HG03060 (cell line): ENCODE results near the gene GADD45A.

Source experiments
- ATAC-seq: cut with Tn5 transposase; IDR thresholded peaks from one replicate; pipeline ENCODE4 v1.9.1; 2021; ENCODE audit warnings: low read depth, moderate number of reproducible peaks; ENCODE audit not compliant: unreplicated experiment

The GADD45A gene

DNA sequence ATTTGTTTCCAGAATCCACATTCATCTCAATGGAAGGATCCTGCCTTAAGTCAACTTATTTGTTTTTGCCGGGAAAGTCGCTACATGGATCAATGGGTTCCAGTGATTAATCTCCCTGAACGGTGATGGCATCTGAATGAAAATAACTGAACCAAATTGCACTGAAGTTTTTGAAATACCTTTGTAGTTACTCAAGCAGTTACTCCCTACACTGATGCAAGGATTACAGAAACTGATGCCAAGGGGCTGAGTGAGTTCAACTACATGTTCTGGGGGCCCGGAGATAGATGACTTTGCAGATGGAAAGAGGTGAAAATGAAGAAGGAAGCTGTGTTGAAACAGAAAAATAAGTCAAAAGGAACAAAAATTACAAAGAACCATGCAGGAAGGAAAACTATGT lies 2.6 kb downstream of the GADD45A start:
- ATAC-seq, result no peak

GRCh38 chr1:67688526-67689219 lies 3.7 kb downstream of the GADD45A start:
- ATAC-seq, result no peak

DNA sequence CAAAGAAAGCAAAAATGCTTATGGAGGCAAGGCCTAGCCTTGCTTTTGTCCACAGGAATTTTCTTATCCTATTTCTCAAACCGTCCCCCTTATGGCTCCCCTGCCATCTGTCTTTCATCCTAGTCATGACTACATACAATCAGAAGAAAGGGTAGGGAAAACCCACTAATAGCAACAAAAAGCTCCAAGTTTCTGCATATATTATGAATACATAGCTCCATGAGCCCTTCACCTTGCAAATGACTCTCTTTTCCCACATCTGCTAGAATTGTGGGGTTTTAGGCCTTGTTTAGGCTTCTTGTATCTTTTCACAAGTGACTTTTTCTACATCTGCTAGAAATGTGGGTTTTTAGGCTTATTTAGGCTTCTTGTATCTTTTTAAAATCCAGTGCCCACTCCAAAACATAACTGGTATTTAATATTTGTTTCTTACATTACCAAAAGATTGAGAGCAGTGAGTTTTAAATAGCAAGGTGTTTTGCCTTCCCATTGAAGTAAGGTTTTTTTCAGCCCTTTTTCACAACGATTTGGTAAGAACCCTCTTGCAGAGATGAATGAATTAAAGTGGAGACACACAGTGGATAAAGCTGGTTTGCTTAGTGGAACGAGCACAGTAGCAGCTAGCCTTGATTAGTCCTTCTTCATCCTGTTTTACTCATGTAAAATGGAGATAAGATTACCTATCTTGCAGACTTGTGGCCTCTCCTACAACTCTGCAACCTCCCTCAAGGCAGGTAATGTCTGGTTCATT lies 4.4 kb downstream of the GADD45A start:
- no peak for ATAC-seq

DNA sequence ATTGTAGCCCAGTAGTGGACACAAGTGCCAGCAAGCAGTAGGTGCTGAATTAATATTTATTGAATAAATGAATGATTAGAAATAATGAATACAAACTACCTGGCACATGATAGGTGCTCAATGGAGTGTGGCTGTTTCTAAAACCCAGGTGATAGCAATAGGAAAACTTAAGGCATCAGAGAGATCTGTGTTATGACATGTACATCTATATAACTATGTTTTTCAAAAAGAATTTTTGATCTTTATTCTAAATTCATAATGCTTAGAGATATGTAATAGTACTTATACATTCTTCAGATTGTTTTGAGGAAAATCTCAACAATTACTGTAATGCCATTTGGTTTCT lies 5.0 kb downstream of the GADD45A start:
- no peak for ATAC-seq

- no peak for ATAC-seq
These were observed 5.4 kb downstream of the GADD45A start for GRCh38 chr1:67690411-67690810.

- ATAC-seq, result no peak
These were observed 6.7 kb downstream of the GADD45A start for GRCh38 chr1:67691712-67692111.

GRCh38 chr1:67695963-67696362 lies 11.0 kb downstream of the GADD45A start:
- ATAC-seq, result no peak

DNA sequence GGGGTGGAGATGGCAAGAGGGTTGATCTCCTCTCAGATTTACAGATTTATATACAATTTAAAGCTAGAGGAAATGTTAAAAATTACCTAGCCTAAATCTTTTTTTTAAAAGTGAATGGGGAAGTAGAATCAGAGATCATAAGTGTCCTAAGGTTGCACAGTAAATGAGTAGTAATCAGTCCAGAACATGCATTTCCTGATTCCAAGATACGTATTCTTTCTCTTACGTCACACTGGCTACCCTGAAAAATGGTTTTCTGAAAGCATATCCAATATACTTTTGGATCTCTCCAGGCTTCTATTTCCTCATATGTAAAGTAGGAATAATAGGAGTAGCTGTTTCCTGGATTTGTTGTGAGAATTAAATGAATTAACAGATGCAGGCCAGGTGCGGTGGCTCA lies 11.7 kb downstream of the GADD45A start:
- no peak for ATAC-seq

- no peak for ATAC-seq
These were observed 15.2 kb downstream of the GADD45A start for GRCh38 chr1:67700220-67700619.

DNA sequence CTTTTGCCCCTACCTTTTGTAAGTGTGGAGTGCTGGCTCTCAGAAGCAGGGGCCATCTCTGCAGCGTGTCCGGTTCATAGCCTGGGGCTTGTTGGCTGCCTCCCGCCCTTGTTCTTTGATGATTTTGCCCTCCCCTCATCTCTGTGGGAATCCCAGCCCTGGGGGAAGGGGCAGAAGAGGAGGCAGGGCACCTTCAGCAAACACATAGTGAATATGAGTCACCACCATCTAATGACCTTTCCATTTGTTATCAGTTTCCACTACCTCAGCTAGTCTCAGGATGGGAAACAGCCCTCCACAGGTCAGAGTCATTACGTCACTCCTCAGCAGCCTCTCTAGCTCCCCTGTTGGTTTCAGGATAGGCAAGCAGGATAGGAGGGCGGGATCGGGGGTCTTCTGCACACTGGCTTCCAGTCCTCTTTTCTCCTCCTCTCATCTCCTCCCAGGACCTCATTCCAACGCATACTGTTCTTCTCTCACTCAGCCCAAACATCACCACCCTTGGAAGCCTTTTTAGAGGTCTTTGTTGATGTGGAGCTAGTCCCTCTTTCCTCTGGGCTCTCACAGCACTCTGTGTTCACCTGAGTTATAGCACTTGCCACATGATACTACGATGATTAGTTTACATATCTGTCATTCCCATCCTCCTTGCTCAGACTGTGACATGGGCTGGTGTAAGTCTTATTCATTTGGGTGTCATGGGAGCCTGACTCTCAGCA lies 15.8 kb downstream of the GADD45A start:
- ATAC-seq, result no peak

- ATAC-seq, result no peak
These were observed 16.9 kb downstream of the GADD45A start for GRCh38 chr1:67701876-67702275.

DNA sequence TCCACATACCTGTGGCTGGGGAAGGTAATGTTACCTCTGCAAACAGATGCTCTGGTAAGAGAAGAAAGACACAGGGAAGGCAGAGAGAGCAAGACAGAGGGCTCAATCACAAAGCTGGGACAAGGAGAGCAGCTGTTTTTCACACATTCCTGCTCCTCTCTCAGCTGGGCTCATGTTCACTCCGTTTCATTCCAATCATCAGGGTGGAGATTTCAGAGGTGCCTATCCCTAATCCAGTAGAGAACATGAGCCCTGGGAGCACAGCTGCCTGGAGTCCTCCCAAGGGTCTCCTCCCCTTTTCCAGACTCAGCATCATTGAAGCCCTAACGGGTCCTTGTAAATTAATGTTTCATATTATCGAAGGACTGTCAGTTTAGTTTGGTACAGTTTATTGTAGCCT lies 19.4 kb downstream of the GADD45A start:
- no peak for ATAC-seq

DNA sequence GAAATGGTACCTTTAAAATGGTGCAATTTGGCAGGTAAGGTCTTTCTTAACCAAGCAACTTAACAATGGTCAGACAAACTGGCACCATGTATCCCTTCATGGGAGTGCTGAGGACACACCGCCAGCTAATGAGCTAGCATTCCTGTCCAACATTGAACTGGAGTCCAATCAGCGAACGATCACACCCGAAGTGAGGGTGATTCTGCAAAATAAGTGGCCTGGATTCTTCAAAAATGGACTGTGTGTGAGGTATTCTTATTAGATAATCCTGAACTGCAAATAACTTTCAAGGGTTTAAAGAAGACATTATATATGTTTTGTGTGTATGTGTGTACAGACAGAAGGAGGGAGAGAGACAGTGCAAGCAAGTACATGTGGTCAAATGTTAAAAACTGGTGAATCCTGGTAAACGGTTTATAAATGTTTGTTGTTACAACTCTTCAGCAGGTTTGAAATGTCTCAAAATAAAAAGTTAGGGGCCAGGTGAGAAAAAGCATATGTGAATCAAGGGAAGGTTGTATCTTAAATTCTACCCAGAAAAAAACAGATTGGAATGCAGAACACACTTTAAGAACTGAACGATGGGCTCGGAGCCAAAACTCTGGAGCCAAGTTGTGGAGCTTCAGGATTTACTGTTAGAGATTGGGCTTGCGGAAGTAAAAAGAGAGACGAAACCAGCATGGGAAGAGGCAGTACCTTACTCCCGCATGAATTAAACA lies 20.9 kb downstream of the GADD45A start:
- ATAC-seq, result no peak

DNA sequence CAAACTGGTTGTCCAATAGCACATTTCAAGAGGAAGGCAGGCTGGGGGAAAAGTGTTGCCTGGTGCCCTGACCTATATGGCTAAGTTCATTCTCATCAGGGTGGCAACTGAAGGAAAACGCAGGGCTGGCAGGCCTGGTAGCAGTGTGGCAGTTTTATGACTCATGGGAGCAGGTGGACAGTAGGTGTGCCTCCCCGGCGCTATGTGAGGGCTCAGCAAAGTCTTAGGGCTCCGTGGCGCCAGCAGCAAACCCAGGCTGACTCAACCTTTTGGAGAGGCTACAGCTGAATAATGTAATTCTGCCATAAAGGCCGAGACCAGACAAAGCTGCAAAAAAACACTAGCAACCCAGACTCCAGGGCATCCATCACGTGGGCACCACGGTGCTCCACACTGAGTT lies 23.6 kb downstream of the GADD45A start:
- no peak for ATAC-seq

DNA sequence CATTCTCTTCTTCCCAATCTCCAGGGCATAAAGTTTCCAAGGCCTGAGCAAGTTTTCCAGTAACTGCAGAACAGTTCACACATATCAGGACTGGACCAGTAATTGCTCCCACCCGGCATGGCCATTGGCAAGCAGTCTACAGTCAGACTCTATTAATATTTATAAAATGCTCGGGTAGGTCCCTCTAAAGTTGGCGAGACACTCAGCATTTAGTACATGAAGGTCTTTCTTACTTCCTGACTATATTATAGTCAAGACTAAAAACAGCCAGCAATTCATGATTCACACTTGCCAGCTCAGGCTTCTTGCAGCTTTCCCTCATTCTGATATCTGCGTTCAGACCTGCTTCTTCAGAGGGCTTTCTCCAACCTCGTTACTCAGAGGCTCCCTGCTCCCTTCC lies 25.4 kb downstream of the GADD45A start:
- no peak for ATAC-seq

GRCh38 chr1:67711158-67711854 lies 26.3 kb downstream of the GADD45A start:
- no peak for ATAC-seq

DNA sequence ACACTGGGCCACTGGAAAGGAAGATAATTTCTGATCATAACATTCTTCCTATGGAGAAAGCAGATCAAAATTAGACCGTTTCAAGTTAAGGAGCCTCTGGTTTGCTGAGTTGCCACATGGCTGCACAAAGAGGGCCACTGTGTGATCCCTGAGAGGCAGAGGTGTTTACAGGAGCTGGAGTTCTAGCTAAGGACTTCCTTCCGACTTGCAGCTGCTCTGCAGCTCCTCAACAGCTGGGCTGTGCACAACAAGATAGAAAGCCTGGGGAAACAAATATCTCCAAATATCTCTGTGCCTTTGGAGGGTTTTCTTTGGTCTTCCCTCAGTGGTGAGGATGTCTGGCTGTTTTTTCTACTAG lies 26.8 kb downstream of the GADD45A start:
- ATAC-seq, result no peak

GRCh38 chr1:67713057-67713846 lies 28.3 kb downstream of the GADD45A start:
- no peak for ATAC-seq

GRCh38 chr1:67715819-67716218 lies 30.8 kb downstream of the GADD45A start:
- ATAC-seq, result no peak

DNA sequence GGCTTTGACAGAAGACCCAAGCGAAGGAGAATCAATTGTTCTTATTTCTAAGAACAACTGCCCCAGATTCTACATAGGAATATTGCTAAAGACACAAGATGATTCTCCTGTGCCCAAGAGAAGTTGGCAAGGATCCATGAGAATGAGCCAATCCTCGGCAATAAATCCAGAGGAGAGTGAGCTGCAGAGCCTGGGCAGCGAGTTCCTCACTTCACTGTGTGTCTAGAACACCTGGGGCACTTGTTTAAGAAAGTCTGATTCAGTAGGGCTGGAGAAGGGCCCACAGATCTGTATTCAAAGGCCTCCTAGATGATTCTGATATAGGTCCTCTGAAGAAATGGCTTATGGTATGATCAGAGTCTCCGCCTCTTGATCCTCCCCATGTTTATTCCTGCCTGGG lies 31.8 kb downstream of the GADD45A start:
- ATAC-seq, result no peak
